Measurements from ENCODE around the gene TAGLN2. TPM values are rescaled to one million over a fixed set of nuclear protein-coding genes. Genes with fewer than 3 reads are reported as not detected.
A peak's percentile ranks its signal among the peaks of the same experiment; 100 is the strongest.

TAGLN2 gene
- total RNA-seq, 4 donors from 2014 or later = 104 to 170 (median 151) TPM

GRCh38 chr1:159927211-159927848 is 2.0 kb upstream of the TAGLN2 start:
- no peaks in the 10 kb centered on the region for H3K36me3 ChIP-seq
- intact Hi-C loops (cut with DNase I) = loop anchor here (10.0 kb wide), 1 partner anchor 167 kb away; the partner anchor contains the start of gene IGSF8
- TF ChIP-seq POLR2A (IDR thresholded peaks at IDR 0.05) (no peak), CTCF (IDR thresholded peaks at IDR 0.05) (no peak)
- H3K9me3 ChIP-seq = no peaks in the 10 kb centered on the region
- peaks cover 30 to 34% of the 10 kb centered on the region in 2 donors for H3K4me1 ChIP-seq
- WGBS, 2 donors = 90 to 97% methylated on average over 13 to 16 of the region's 16 CpGs
- peak overlapping the region; percentile 27 to 98 (median 96) for H3K27ac ChIP-seq
- H3K4me3 ChIP-seq (replicated peaks in 1 of 3) = no peak overlapping the region
- DNase-seq = no peak
- no peaks in the 10 kb centered on the region for H3K27me3 ChIP-seq

GRCh38 chr1:159925719-159926078 is 392 bp upstream of the TAGLN2 start:
- Histone ChIP-seq H3K4me3 (replicated peaks in 1 of 3) (peak overlapping the region; percentile 71 to 91 (median 74)), H3K9me3 (no peaks in the 10 kb centered on the region), H3K27ac (peak overlapping the region; percentile 93 to 98 (median 96)), H3K27me3 (no peaks in the 10 kb centered on the region), H3K4me1 (peaks cover 34 to 41% of the 10 kb centered on the region in 2 donors), H3K36me3 (no peaks in the 10 kb centered on the region)
- WGBS, 2 donors = 10 to 12% methylated on average over 7 of the region's 7 CpGs
- peak; percentile 49 to 57 for DNase-seq
- intact Hi-C loops (cut with DNase I) = loop anchor here (10.0 kb wide), 1 partner anchor 169 kb away; the partner anchor contains the start of gene IGSF8
- no peak for TF ChIP-seq CTCF (IDR thresholded peaks at IDR 0.05)
- peak in 1 of 2 donors; percentile 11 for TF ChIP-seq POLR2A (IDR thresholded peaks at IDR 0.05)

GRCh38 chr1:159924025-159924790 is 1.1 kb downstream of the TAGLN2 start:
- Histone ChIP-seq H3K9me3 (no peaks in the 10 kb centered on the region), H3K27me3 (no peaks in the 10 kb centered on the region), H3K36me3 (peaks cover 10 to 12% of the 10 kb centered on the region in 2 donors), H3K27ac (peak overlapping the region; percentile 93 to 98 (median 96)), H3K4me3 (replicated peaks in 1 of 3) (peak overlapping the region; percentile 71 to 91 (median 74)), H3K4me1 (peaks cover 34 to 41% of the 10 kb centered on the region in 2 donors)
- intact Hi-C loops (cut with DNase I) = loop anchor here (10.0 kb wide), 1 partner anchor 171 kb away; the partner anchor contains the start of gene IGSF8
- TF ChIP-seq CTCF (IDR thresholded peaks at IDR 0.05) (peak in 1 of 6 experiments; percentile 13), POLR2A (IDR thresholded peaks at IDR 0.05) (peak in 1 of 2 donors; percentile 40)
- DNase-seq = peak; percentile 89 to 91
- 15 to 19% methylated on average over 13 of the region's 31 CpGs for WGBS, 2 donors

- Histone ChIP-seq H3K4me1 (peaks cover 34 to 41% of the 10 kb centered on the region in 2 donors), H3K36me3 (peaks cover 18 to 20% of the 10 kb centered on the region in 2 donors), H3K27me3 (no peaks in the 10 kb centered on the region), H3K4me3 (replicated peaks in 1 of 3) (peak overlapping the region in 1 of 3 donors; percentile 91), H3K9me3 (no peaks in the 10 kb centered on the region), H3K27ac (peak overlapping the region; percentile 93 to 98 (median 96))
- intact Hi-C loops (cut with DNase I) = loop anchor here (10.0 kb wide), 1 partner anchor 171 kb away; the partner anchor contains the start of gene IGSF8
- 23 to 32% methylated on average over 16 to 20 of the region's 20 CpGs for WGBS, 2 donors
- peak; percentile 58 to 65 for DNase-seq
- TF ChIP-seq CTCF (IDR thresholded peaks at IDR 0.05) = no peak
- peak in 1 of 2 donors; percentile 23 for TF ChIP-seq POLR2A (IDR thresholded peaks at IDR 0.05)
Observed at GRCh38 chr1:159923203-159924024, 1.9 kb downstream of the TAGLN2 start.
